HepG2 (cell line): ENCODE data around the gene BAZ1B. TPM values are rescaled to one million over a fixed set of nuclear protein-coding genes. Genes with fewer than 3 reads are reported as not detected.
A peak's percentile ranks its signal among the peaks of the same experiment; 100 is the strongest.

ENCODE experiments used
- ATAC-seq: fragments of 200-7000 bp; cut with Tn5 transposase; 3 replicates; pipeline ENCODE4 v1.9.1; 2020; ENCODE audit warnings: mild to moderate bottlenecking, moderate library complexity
- BruUV-seq: library from RNA; stranded (reverse); fragments of 400-500 nt; replicated peaks from 2 replicates; lab custom pipeline; 2021; lab: Mats Ljungman, UMichigan
- CTCF ChIA-PET: fragments of 300-600 bp; formaldehyde crosslinking; extraction: SDS; loops from one replicate; lab custom pipeline; 2021; ENCODE audit warnings: low total read pairs, inconsistent platforms, low intra/inter-chr PET ratio; lab: Yijun Ruan, JAX
- POLR2A ChIA-PET: fragments of 350-600 bp; sonication (Branson Sonifier 250); formaldehyde crosslinking; loops from one replicate; lab custom pipeline; 2020; ENCODE audit warnings: antibody characterized with exemption, inconsistent platforms; lab: Yijun Ruan, JAX
- DNase-seq: peaks from one replicate; pipeline ENCODE4 v3.0.0-alpha.2; 2015; ENCODE audit warnings: low spot score
- FAIRE-seq: peaks from 3 replicates; lab custom pipeline; 2011; peaks lifted over from hg19 to GRCh38; lab: Jason Lieb, UNC
- H2AFZ ChIP-seq: one replicate; pipeline ENCODE4 v1.6.1; 2011; ENCODE audit warnings: low read length, inconsistent platforms
- H3K27ac ChIP-seq: fragments of 300-600 bp; 3 replicates; pipeline ENCODE4 v1.8.0; 2011; ENCODE audit warnings: mixed run types, mild to moderate bottlenecking, mixed read lengths, low read length, inconsistent platforms; ENCODE audit not compliant: insufficient read depth; ENCODE audit errors: extremely low read length
- H3K27me3 ChIP-seq, 2 experiments: fragments of 200-600 bp in 1 of 2; 2 replicates in 1 of 2; 3 replicates in 1 of 2; pipeline versions ENCODE4 v1.6.0 to v1.8.0; 2011; ENCODE audit warnings: low read length in 2 of 2, mild to moderate bottlenecking in 2 of 2, moderate library complexity in 2 of 2, inconsistent platforms in 1 of 2; ENCODE audit not compliant: insufficient read depth in 2 of 2, control insufficient read depth in 1 of 2
- H3K36me3 ChIP-seq, 2 experiments: fragments of 200-600 bp in 1 of 2; replicated peaks in 1 of 2; 2 replicates in 1 of 2; 3 replicates in 1 of 2; pipeline versions ENCODE4 v1.5.1 to v1.8.0; 2011; ENCODE audit warnings: low read length in 2 of 2, inconsistent platforms in 1 of 2; ENCODE audit not compliant: insufficient read depth in 2 of 2, control insufficient read depth in 1 of 2
- H3K4me1 ChIP-seq: 2 replicates; pipeline ENCODE4 v1.5.1; 2012; ENCODE audit warnings: low read length, inconsistent platforms; ENCODE audit not compliant: insufficient read depth
- H3K4me2 ChIP-seq: 2 replicates; pipeline ENCODE4 v1.6.0; 2011; ENCODE audit warnings: low read depth, low read length, inconsistent platforms
- H3K4me3 ChIP-seq, 3 experiments: fragments of 200-600 bp in 1 of 3; sonication (generic), shearing (Covaris generic) in 1 of 3; replicated peaks in 1 of 3; 2 replicates each; pipeline ENCODE4 v1.5.1; 2011 to 2016; ENCODE audit warnings: low read length in 3 of 3, inconsistent platforms in 2 of 3, low read depth in 2 of 3, mild to moderate bottlenecking in 2 of 3, control low read depth in 1 of 3, mixed read lengths in 1 of 3; ENCODE audit not compliant: insufficient read depth in 1 of 3
- H3K79me2 ChIP-seq: one replicate; pipeline ENCODE4 v1.6.1; 2011; ENCODE audit warnings: low read length, inconsistent platforms; ENCODE audit not compliant: insufficient read depth
- H3K9ac ChIP-seq: 2 replicates; pipeline ENCODE4 v1.6.0; 2011; ENCODE audit warnings: mild to moderate bottlenecking, low read depth, low read length, inconsistent platforms; ENCODE audit not compliant: insufficient read depth
- H3K9me3 ChIP-seq: 2 replicates; pipeline ENCODE4 v1.5.1; 2012; ENCODE audit warnings: mild to moderate bottlenecking, low read length
- H4K20me1 ChIP-seq: 2 replicates; pipeline ENCODE4 v1.6.0; 2011; ENCODE audit warnings: inconsistent platforms, mild to moderate bottlenecking, low read length, moderate library complexity; ENCODE audit not compliant: insufficient read depth
- DMTF1 ChIP-seq: sonication (generic); formaldehyde crosslinking; IDR thresholded peaks from 2 replicates; pipeline ENCODE4 v1.4.0; 2020; ENCODE audit warnings: mild to moderate bottlenecking, missing genetic modification reagents
- NCOR1 ChIP-seq: fragments of 200-600 bp; sonication (generic); IDR thresholded peaks from 2 replicates; pipeline ENCODE4 v1.7.0; 2017; ENCODE audit warnings: antibody characterized with exemption, low read length, borderline replicate concordance
- ZMYM3 ChIP-seq: sonication (generic); formaldehyde crosslinking; IDR thresholded peaks from 2 replicates; pipeline ENCODE4 v1.5.1; 2020; ENCODE audit warnings: mild to moderate bottlenecking, missing genetic modification reagents
- ZNF121 ChIP-seq: sonication (generic); formaldehyde crosslinking; IDR thresholded peaks from 2 replicates; pipeline ENCODE4 v1.5.0; 2020; ENCODE audit warnings: mild to moderate bottlenecking, missing genetic modification reagents
- ZNF572 ChIP-seq: sonication (generic); formaldehyde crosslinking; IDR thresholded peaks from 2 replicates; pipeline ENCODE4 v1.5.1; 2020; ENCODE audit warnings: mild to moderate bottlenecking, missing genetic modification reagents
- WGBS: methylation state at CpG from one replicate; pipeline ENCODE4 v1.1.6; 2017; ENCODE audit warnings: low lambda C conversion rate; 5-methylcytosine and 5-hydroxymethylcytosine counted together
- in situ Hi-C: cut with HindIII; loops from 2 replicates; pipeline ENCODE4 v1.10.0; 2017; ENCODE audit warnings: low pct_unique_long_range_greater_than_20kb; ENCODE audit not compliant: extremely low pct_ligation_motif_present
- intact Hi-C: fragments of 100-400 bp; cut with micrococcal nuclease; formaldehyde crosslinking; loops from one replicate; pipeline ENCODE4 v1.10.0; 2022; ENCODE audit not compliant: unreplicated experiment
- polyA plus RNA-seq, 8 experiments: library from polyadenylated mRNA; depleted of rRNA in 3 of 8; stranded (reverse) in 7 of 8; unstranded in 1 of 8; fragments of >200 nt; fragmentation: Illumina TruSeq in 4 of 8; extraction: Trizol in 4 of 8; gene quantifications; 2 replicates each; pipeline versions ENCODE4 v1.2.1 to v1.2.3, GENCODE V29; 2011 to 2016; ENCODE audit warnings: low read depth in 4 of 8, missing spikeins in 1 of 8, mixed read lengths in 1 of 8; ENCODE audit not compliant: insufficient read depth in 1 of 8
- total RNA-seq, 5 experiments: library from RNA; depleted of rRNA; stranded (reverse); fragments of >200 nt; fragmentation: Illumina TruSeq; extraction: Trizol; gene quantifications; 2 replicates each; pipeline ENCODE4 v1.2.3, GENCODE V29; 2016; ENCODE audit warnings: low read depth in 1 of 5

Gene BAZ1B
- total and polyA plus RNA-seq, 2 of the 13 experiments (the other 11 are each of a cell fraction or from before 2014, with no cell fraction given): 18.6 to 69.4 TPM

GRCh38 chr7:73463260-73463659 is 58.8 kb downstream of the BAZ1B start:
- no TSS peak for BruUV-seq
- ATAC-seq (no peak), FAIRE-seq (no peak), DNase-seq (no peak)
- ChIA-PET CTCF (no interaction called here), POLR2A (no interaction called here)
- Histone ChIP-seq H2AFZ (no peak overlapping the region), H3K27me3 (no peaks in the 10 kb centered on the region), H3K4me2 (no peak overlapping the region), H3K4me1 (no peaks in the 10 kb centered on the region), H3K79me2 (no peaks in the 10 kb centered on the region), H3K27ac (no peak overlapping the region), H3K4me3 (no peak overlapping the region), H3K9me3 (no peaks in the 10 kb centered on the region), H3K9ac (no peak overlapping the region), H4K20me1 (no peaks in the 10 kb centered on the region), H3K36me3 (peaks cover 29 to 96% of the 10 kb centered on the region in 2 experiments)
- in situ Hi-C loops: loop anchor here (5.0 kb wide), 1 partner anchor 34 kb away; no protein-coding TSS in a partner anchor
- intact Hi-C loops: no loop called here
- TF ChIP-seq NCOR1: no peak
- peak; percentile 67 for TF ChIP-seq ZNF121
- WGBS: 98% methylated on average over 3 of the region's 3 CpGs

- H3K36me3 ChIP-seq: peaks cover 33 to 96% of the 10 kb centered on the region in 2 experiments
- no peak for ATAC-seq
- POLR2A ChIA-PET: no interaction called here
Measured at GRCh38 chr7:73461782-73462285, 60.3 kb downstream of the BAZ1B start.

More at GRCh38 chr7:73461782-73462285, 60.3 kb downstream of the BAZ1B start:
- Histone ChIP-seq H3K27me3 (no peaks in the 10 kb centered on the region), H2AFZ (no peak overlapping the region), H3K27ac (no peak overlapping the region), H3K4me1 (no peaks in the 10 kb centered on the region), H3K9me3 (no peaks in the 10 kb centered on the region), H3K4me2 (no peak overlapping the region), H3K9ac (no peak overlapping the region)
- intact Hi-C loops: no loop called here
- BruUV-seq: no TSS peak
- TF ChIP-seq DMTF1 (CRISPR knock-in tag) (no peak), ZNF572 (CRISPR knock-in tag) (no peak), ZNF121 (peak; percentile 71), ZMYM3 (CRISPR knock-in tag) (no peak)
- TF ChIP-seq, all 625 proteins: peak for 1
- DNase-seq (no peak), FAIRE-seq (no peak)
- Histone ChIP-seq H3K79me2 (no peaks in the 10 kb centered on the region), H3K4me3 (no peak overlapping the region), H4K20me1 (no peaks in the 10 kb centered on the region)
- WGBS: 93% methylated on average over 3 of the region's 3 CpGs
- in situ Hi-C loops: loop anchor here (5.0 kb wide), 1 partner anchor 35 kb away; no protein-coding TSS in a partner anchor
- CTCF ChIA-PET: no interaction called here
